HUES48 (cell line): ENCODE results near the gene SEBOX.
"Not testable (repeated sequence)": the region's sequence is repeated elsewhere in the genome, so short reads cannot be mapped to it uniquely, and the experiment has no call there.

Experiments
- H3K27ac ChIP-seq: one replicate; pipeline ENCODE4 v1.7.0; 2013; ENCODE audit warnings: low read depth, low read length, inconsistent platforms
- H3K27me3 ChIP-seq: 2 replicates; pipeline ENCODE4 v1.6.1; 2013; ENCODE audit warnings: mild to moderate bottlenecking, low read length; ENCODE audit not compliant: control insufficient read depth, insufficient read depth
- H3K36me3 ChIP-seq: 2 replicates; pipeline ENCODE4 v1.6.1; 2013; ENCODE audit warnings: low read length; ENCODE audit not compliant: control insufficient read depth, insufficient read depth
- H3K4me1 ChIP-seq: 2 replicates; pipeline ENCODE4 v1.6.1; 2013; ENCODE audit warnings: mild to moderate bottlenecking, low read length; ENCODE audit not compliant: control insufficient read depth, insufficient read depth
- H3K4me3 ChIP-seq: 2 replicates; pipeline ENCODE4 v1.5.1; 2013; ENCODE audit warnings: mild to moderate bottlenecking, low read depth, low read length
- H3K9ac ChIP-seq: 2 replicates; pipeline ENCODE4 v1.6.1; 2013; ENCODE audit warnings: mild to moderate bottlenecking, low read depth, low read length, moderate library complexity
- H3K9me3 ChIP-seq: 2 replicates; pipeline ENCODE4 v1.6.1; 2013; ENCODE audit warnings: low read length; ENCODE audit not compliant: control insufficient read depth, insufficient read depth

The SEBOX gene

GRCh38 chr17:28346746-28347246 lies 18.2 kb downstream of the SEBOX start:
- H3K36me3 ChIP-seq, result peaks cover 96% of the 10 kb centered on the region
- no peak overlapping the region for H3K9ac ChIP-seq
- H3K27me3 ChIP-seq, result no peaks in the 10 kb centered on the region
- H3K9me3 ChIP-seq, result no peaks in the 10 kb centered on the region
- H3K4me3 ChIP-seq, result no peak overlapping the region
- H3K27ac ChIP-seq, result peak overlapping the region; percentile 86
- peaks cover 16% of the 10 kb centered on the region for H3K4me1 ChIP-seq

DNA sequence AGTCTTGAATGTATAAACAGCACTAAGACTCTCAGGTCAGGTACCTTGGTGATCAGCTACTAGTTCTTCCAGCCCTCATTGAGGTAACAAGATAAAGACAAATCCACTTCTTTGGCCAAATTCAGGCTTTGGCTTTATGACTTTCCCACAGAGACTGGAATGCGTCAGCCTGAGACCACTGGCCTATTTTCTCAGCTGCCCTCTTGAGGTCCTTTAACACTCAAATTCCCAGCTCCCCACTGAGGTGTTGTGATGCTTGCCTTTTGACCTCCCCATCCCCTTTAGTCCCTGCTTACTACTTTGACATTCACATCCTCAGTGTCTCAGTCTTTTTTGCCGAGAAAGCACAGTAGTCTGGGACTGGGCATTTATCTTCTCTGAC lies 18.8 kb downstream of the SEBOX start:
- Histone ChIP-seq H3K36me3 (peaks cover 96% of the 10 kb centered on the region), H3K27me3 (no peaks in the 10 kb centered on the region), H3K4me1 (peaks cover 16% of the 10 kb centered on the region), H3K9ac (no peak overlapping the region), H3K27ac (peak overlapping the region; percentile 86), H3K9me3 (no peaks in the 10 kb centered on the region), H3K4me3 (no peak overlapping the region)

DNA sequence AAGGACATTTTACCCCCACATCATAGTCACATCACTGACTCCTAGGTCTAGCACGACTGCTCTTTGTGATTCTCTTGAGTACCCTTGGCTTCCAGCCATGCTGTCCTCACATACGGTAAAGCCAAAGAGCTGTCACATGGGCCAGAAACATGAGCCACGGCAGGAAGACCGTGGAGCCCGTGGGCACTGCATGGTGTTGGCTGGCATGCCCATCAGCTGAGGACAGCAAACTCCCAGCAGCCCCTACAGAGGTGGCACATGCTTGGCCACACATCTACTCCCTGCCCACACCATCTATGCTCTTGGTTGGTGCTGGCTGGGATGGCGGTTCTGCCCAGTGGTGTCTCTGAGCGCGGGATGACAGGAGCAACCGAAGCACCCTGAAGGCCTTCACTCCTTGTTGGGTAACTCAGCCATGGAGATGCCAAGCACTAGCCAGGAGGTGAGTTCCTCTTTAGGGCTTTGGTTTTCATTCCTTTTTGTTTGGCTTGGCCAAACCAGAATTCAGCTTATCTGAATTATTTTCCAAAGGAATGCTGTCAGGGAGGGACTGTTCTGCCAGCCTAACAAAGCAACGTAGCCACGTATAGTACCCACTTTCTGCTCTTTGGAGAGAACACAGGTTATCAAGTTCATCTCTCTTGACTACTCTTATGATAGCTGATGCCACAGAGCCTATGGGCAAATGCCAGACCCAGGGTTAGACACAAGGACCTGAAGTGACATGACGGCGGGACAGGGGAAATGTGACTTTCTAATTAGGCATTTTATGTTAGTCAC lies 19.4 kb downstream of the SEBOX start:
- H3K4me3 ChIP-seq, result no peak overlapping the region
- no peaks in the 10 kb centered on the region for H3K9me3 ChIP-seq
- peaks cover 95% of the 10 kb centered on the region for H3K36me3 ChIP-seq
- peak overlapping the region; percentile 86 for H3K27ac ChIP-seq
- H3K4me1 ChIP-seq, result peaks cover 16% of the 10 kb centered on the region
- H3K9ac ChIP-seq, result no peak overlapping the region
- H3K27me3 ChIP-seq, result no peaks in the 10 kb centered on the region

GRCh38 chr17:28344435-28344901 lies 20.5 kb downstream of the SEBOX start:
- H3K27me3 ChIP-seq, result no peaks in the 10 kb centered on the region
- peaks cover 93% of the 10 kb centered on the region for H3K36me3 ChIP-seq
- H3K9ac ChIP-seq, result no peak overlapping the region
- H3K27ac ChIP-seq, result no peak overlapping the region
- H3K9me3 ChIP-seq, result no peaks in the 10 kb centered on the region
- peaks cover 16% of the 10 kb centered on the region for H3K4me1 ChIP-seq
- no peak overlapping the region for H3K4me3 ChIP-seq

- no peaks in the 10 kb centered on the region for H3K9me3 ChIP-seq
- no peak overlapping the region for H3K4me3 ChIP-seq
- no peak overlapping the region for H3K9ac ChIP-seq
- peaks cover 90% of the 10 kb centered on the region for H3K36me3 ChIP-seq
- no peak overlapping the region for H3K27ac ChIP-seq
- H3K27me3 ChIP-seq, result no peaks in the 10 kb centered on the region
- peaks cover 16% of the 10 kb centered on the region for H3K4me1 ChIP-seq
These were observed 21.0 kb downstream of the SEBOX start for GRCh38 chr17:28344011-28344410.

DNA sequence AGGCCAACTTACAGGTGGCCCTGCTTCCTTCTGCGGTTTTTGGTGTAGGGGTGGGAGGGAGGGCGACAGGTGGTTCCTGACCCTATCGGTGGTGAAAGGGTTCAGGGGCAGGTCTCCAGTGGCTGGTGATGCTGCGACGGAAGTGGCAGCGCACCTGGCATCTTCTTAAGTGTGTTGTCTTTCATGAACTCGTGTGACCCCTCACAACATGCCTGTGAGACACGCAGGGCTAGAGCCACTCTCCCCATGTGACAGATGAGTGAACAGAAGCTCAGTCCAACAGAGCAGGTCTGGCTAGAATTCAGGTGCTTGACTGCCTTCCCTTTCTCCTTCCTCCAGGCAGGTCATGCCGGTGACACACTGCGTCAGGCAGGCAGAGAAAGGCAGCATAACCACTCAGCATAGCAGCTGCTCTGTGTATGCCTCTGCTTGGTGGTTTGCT lies 21.5 kb downstream of the SEBOX start:
- Histone ChIP-seq H3K4me3 (no peak overlapping the region), H3K9ac (no peak overlapping the region), H3K36me3 (peaks cover 87% of the 10 kb centered on the region), H3K9me3 (no peaks in the 10 kb centered on the region), H3K27me3 (no peaks in the 10 kb centered on the region), H3K27ac (no peak overlapping the region), H3K4me1 (peaks cover 16% of the 10 kb centered on the region)

DNA sequence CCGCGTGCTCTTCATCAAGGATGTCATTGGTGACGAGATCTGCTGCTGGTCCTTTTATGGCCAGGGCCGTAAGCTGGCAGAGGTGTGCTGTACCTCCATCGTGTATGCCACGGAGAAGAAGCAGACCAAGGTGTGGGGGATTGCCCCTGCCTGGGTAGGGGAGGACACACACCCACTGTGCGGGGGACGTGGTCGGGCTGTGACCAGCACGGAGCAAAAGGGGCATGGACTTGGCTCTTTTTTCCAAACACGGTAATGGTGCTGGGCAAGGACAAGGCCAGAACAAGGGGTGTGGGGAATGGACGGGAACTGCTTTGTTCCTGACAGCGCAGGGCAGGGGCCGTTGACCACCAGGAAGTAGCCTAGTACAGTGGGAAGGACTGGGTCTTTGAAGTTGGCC lies 22.7 kb downstream of the SEBOX start:
- Histone ChIP-seq H3K36me3 (peaks cover 77% of the 10 kb centered on the region), H3K4me1 (peaks cover 15% of the 10 kb centered on the region), H3K9ac (no peak overlapping the region), H3K4me3 (no peak overlapping the region), H3K27me3 (no peaks in the 10 kb centered on the region), H3K9me3 (no peaks in the 10 kb centered on the region), H3K27ac (no peak overlapping the region)

- no peak overlapping the region for H3K4me3 ChIP-seq
- H3K9ac ChIP-seq, result no peak overlapping the region
- H3K27me3 ChIP-seq, result no peaks in the 10 kb centered on the region
- peaks cover 14% of the 10 kb centered on the region for H3K4me1 ChIP-seq
- H3K9me3 ChIP-seq, result no peaks in the 10 kb centered on the region
- peaks cover 69% of the 10 kb centered on the region for H3K36me3 ChIP-seq
- H3K27ac ChIP-seq, result no peak overlapping the region
These were observed 23.5 kb downstream of the SEBOX start for GRCh38 chr17:28341516-28341915.

DNA sequence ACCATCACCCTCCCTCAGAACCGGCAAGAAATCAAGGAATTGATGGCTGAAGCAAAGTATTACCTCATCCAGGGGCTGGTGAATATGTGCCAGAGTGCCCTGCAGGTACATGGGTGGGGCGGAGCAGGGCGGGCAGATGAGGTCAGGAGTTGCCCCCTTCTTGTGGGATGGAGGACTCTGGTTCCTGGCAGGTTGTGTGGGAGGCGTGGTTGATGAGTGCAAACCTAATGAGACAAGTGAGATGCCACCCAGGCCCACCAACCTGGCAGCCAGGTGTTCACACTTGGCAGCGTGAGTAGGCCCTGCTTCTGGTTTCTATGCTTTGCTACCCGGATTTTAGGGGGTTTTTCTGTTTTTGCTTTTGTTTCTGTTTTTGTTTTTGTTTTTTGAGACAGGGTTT lies 24.6 kb downstream of the SEBOX start:
- no peak overlapping the region for H3K27ac ChIP-seq
- peaks cover 7% of the 10 kb centered on the region for H3K4me1 ChIP-seq
- no peaks in the 10 kb centered on the region for H3K9me3 ChIP-seq
- peaks cover 57% of the 10 kb centered on the region for H3K36me3 ChIP-seq
- no peak overlapping the region for H3K4me3 ChIP-seq
- no peaks in the 10 kb centered on the region for H3K27me3 ChIP-seq
- no peak overlapping the region for H3K9ac ChIP-seq

DNA sequence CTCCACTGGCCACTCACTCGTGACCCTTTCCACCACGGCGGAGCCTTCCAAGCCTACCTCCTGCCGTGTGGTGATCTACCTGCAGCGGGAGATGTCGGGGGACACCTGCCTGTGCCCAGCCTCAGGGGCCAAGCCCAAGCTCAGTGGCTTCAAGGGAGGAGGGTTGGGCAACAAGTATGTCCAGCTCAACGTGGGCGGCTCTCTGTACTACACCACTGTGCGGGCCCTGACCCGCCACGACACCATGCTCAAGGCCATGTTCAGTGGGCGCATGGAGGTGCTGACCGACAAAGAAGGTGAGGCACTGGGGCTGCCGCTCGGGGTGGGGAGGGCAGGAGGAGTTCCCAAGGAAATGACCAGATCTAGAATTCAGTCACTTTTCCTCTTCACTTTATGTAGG lies 25.6 kb downstream of the SEBOX start:
- Histone ChIP-seq H3K36me3 (peaks cover 48% of the 10 kb centered on the region), H3K9me3 (no peaks in the 10 kb centered on the region), H3K4me1 (peaks cover 7% of the 10 kb centered on the region), H3K4me3 (no peak overlapping the region), H3K27me3 (no peaks in the 10 kb centered on the region), H3K9ac (no peak overlapping the region), H3K27ac (no peak overlapping the region)

- H3K27me3 ChIP-seq, H3K9me3 ChIP-seq, H3K9ac ChIP-seq, H3K4me1 ChIP-seq, H3K4me3 ChIP-seq, H3K27ac ChIP-seq: not testable (repeated sequence)
- peaks cover 42% of the 10 kb centered on the region for H3K36me3 ChIP-seq
These were observed 26.2 kb downstream of the SEBOX start for GRCh38 chr17:28338769-28339212.
